Liver (tissue), 3 donors: ENCODE data around the gene MACROH2A2.

ENCODE experiments used
- CTCF ChIP-seq: fragments of 150-350 bp; IDR thresholded peaks from 2 replicates; pipeline ENCODE4 v1.5.1; 2017; ENCODE audit warnings: improper control_type of control experiment, low read depth, low read length; ENCODE audit not compliant: missing input control
- EGR1 ChIP-seq, 2 donors: IDR thresholded peaks; 2 replicates each; pipeline ENCODE4 v1.6.1; 2016 to 2018; ENCODE audit warnings: antibody characterized with exemption in 2 of 2, low read depth in 2 of 2
- JUND ChIP-seq, 2 donors: IDR thresholded peaks; 2 replicates each; pipeline ENCODE4 v1.6.1; 2016; ENCODE audit warnings: antibody characterized with exemption in 2 of 2
- MAX ChIP-seq: IDR thresholded peaks from 2 replicates; pipeline ENCODE4 v1.6.1; 2016; ENCODE audit warnings: antibody characterized with exemption
- RAD21 ChIP-seq, 2 donors: IDR thresholded peaks; 2 replicates each; pipeline ENCODE4 v1.6.1; 2016; ENCODE audit warnings: antibody characterized with exemption in 2 of 2, mild to moderate bottlenecking in 2 of 2
- donor health status: healthy.
- donor health status: healthy.

- no peak for TF ChIP-seq CTCF
- TF ChIP-seq JUND (IDR thresholded peaks at IDR 0.05) = no peak
- no peak for TF ChIP-seq MAX
- TF ChIP-seq EGR1 (IDR thresholded peaks at IDR 0.05; ENCODE audit: low read depth in 2 of 2) = no peak
- no peak for TF ChIP-seq RAD21 (IDR thresholded peaks at IDR 0.05)
Measured at GRCh38 chr10:70142555-70142954, 89.9 kb downstream of the MACROH2A2 start.
